NCI-H510A (cell line): ENCODE measurements around the gene SYNE4.
A peak's percentile ranks its signal among the peaks of the same experiment; 100 is the strongest.
"Not testable (repeated sequence)": the region's sequence is repeated elsewhere in the genome, so short reads cannot be mapped to it uniquely, and the experiment has no call there.

Source experiments
- DNase-seq: peaks from one replicate; lab custom pipeline; 2025; lab: John Stamatoyannopoulos, UW

The SYNE4 gene

DNA sequence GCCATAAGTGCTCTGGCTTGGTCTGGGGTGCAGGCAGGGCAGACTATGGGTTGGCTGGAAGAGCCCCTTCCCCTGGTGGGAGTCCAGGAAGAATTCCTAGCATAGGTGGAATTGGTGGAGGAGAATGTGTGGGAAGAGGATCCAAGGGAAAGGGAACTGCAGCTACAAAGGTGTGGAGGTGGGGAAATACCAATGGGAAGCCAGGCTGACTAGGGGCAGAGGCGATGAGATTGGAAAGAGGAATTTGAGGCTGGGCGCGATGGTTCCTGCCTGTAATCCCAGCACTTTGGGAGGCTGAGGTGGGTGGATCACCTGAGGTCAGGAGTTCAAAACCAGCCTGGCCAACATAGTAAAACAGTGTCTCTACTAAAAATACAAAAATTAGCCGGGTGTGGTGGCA is 18.5 kb downstream of the SYNE4 start:
- DNase-seq = no peak

DNA sequence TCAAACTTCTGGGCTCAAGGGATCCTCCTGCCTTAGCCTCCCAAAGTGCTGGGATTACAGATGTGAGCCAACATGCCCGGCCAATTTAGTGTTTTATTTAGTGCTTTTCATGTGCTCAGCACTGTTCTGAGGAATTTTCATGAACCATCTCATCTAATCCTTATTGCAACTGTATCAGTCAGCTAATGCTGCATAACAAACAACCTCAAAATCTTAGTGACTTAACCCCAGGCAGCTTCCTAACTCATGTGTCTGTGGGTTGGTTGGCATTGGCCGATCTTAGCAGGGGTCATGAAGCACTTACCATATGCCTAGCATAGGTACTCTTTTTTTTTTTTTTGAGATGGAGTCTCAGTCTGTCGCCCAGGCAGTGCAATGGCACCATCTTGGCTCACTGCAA is 19.8 kb downstream of the SYNE4 start:
- no peak for DNase-seq

DNA sequence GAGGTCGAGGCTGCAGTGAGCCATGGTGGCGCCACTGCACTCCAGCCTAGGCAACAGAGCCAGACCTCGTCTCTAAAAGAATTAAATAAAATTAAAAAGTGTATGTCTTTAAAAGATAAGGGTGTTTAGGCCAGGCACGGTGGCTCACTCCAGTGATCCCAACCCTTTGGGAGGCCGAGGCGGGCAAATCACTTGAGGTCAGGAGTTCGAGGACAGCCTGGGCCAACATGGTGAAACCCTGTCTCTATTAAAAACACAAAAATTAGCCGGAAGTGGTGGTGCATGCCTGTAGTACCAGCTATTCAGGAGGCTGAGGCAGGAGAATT is 21.1 kb downstream of the SYNE4 start:
- no peak for DNase-seq

DNA sequence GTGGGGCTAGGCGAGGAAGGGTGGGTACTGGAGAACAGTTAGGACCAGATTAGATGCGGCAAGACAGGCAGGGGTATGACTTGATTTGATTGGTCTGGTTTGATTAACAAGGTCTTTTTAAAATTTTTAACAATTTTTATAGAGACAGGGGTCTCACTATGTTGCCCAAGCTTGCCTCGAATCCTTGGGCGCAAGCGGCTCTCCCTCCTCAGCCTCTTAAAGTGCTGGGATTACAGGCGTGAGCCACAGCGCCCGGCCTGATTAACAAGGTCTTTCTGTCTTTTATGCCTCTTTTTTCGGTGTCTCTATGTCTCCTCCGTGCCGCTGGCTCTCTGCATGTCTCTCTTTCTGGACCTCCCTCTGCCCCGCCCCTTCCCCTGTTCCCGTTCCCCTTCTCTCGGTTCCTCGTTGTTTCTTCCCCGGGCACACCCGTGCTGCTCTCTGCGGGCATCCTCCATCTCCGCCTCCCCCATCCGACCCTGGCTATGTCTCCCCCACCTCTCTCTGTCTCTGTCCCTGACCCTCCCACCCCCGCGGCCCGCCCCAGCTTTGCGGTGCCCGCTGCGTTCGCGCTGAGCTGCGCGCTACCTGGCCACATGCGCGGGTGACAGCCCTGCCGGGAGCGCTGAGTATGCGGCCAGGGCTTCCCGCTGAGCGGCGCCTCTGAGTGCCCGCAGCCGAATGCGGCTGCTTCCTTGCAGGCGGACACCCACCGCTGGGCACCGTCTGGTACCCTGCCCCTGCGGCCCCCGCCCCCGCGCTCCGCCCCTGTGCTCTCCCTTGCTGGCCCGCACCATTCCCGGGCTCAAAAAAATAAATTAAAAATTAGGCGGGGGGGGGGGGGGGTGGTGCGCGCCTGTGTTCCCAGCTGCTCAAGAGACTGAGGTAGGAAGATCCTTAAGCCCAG is 21.7 kb downstream of the SYNE4 start:
- peak; percentile 56 for DNase-seq

DNA sequence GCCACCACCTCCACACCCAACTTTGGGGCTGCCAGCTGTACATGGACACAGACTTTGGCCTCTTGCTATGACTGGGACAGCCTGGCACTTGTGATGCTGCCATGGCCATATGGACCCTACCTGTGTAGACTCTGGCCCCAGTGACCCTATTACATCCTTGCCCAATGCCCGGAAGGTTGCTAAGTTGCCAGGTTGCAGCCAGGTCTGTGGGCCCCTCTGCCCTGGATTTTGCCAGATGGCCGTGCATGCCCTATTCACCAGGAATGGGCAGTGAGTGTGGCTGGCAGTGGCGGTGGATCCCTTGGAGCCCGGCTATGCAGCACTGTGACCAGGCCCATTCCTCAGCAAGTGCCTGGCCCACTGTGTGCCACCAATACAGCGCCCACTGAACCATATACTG is 22.5 kb downstream of the SYNE4 start:
- no peak for DNase-seq

DNA sequence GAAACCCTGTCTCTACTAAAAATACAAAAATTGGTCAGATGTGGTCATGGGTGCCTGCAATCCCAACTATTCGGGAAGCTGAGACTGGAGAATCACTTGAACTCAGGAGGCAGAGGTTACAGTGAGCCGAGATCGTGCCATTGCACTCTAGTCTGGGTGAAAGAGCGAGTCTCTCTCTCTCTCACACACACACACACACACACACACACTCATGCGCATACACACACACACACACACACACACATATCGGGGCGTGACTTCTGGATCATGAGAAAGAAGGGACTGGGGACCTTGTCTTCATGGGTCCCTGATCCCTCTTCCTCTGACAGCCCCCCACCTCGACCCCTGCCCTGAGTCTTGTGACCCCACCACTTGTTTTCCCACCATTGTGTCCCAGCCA is 25.4 kb downstream of the SYNE4 start:
- DNase-seq = no peak

DNA sequence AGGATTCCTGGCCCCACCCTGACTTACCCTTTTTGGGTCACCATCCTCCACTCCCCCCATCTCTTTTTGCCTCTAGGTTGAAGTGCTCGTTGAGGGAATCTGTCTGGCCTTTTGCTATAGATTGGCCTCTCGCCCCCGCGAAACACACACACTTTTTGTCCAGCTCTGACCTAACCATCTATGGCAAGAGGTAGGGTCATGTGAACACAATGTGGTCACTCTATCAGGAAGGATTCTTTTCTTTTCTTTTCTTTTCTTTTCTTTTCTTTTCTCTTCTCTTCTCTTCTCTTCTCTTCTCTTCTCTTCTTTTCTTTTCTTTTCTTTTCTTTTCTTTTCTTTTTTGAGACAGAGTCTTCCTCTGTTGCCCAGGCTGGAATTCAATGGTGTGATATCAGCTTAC is 27.6 kb downstream of the SYNE4 start:
- DNase-seq = not testable (repeated sequence)

DNA sequence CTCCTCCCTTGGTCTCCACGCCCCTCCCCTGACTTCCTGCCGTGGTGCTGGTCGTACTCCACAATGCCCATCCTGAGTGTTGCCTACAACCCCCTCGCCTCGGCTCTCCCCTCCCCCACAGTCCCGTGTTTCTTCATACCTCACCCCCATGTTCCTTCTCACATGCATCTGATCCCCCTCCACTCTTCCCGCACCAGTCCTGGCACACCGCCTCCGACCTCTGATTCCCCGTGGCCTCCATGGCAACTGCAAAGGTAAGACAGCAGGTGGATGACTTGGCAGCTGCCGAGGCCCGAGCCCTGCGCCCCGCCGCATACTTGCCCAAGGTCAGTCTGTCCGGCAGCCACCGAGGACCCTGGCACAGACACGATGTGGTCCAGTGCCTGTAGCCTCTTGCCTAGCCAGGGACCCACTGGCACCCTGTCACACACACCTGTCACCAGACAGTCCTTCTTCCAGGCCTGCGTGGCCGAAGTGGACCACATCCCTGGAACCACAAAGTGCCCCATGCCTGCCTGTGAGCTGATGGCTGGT is 29.7 kb downstream of the SYNE4 start:
- DNase-seq = no peak

DNA sequence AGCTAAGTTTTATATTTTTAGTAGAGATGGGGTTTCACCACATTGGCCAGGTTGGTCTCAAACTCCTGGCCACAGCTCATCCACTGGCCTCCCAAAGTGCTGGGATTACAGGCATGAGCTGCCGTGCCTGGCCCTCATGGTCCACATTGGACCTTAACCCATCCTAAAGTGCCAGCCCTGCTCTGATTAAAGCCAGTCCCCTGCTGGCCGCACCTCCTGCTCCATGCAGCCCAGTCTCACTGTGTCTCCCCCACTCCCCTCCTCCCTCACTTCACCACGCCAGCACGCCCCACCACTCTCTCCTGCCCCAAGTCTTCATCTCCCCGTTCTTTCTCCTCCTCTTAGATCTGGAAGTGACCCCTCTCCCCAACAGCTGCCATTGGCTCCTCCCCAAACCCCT is 30.3 kb downstream of the SYNE4 start:
- no peak for DNase-seq

DNA sequence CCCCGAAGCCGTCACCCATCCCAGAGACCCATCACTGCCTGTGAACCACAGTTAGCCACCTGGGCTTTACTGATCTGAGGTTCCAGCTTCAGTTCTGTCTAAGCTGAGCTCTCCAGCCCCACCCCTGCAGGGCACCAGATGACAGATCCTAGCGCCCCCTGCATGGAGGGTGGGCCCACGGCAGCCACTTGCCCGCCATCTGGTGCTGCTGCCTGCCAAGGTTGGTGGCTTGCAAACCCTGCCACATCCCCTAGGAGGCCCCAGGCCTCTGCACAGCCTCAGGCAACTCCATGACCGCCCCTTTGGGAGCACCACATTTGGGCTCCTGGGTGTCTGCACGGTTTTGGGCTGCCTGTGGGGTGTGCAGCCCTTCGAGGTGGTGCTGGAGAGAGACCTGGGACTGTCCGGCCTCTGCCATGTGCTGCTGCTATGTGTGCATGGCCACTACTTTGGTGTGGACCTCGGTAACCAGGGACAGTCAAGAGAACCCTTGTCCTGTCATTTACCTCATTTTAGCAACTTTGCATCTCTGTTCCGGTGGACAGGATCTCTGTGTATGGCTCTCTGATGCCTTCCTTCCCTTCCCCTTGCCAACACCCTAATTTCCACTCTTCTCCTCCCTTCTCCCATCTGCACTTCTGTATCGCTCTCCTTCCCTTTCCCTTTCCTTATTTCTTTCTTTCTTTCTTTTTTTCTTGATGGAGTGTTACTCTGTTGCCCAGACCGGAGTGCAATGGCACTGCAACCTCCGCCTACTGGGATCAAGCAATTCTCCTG is 31.0 kb downstream of the SYNE4 start:
- DNase-seq = peak; percentile 12

DNA sequence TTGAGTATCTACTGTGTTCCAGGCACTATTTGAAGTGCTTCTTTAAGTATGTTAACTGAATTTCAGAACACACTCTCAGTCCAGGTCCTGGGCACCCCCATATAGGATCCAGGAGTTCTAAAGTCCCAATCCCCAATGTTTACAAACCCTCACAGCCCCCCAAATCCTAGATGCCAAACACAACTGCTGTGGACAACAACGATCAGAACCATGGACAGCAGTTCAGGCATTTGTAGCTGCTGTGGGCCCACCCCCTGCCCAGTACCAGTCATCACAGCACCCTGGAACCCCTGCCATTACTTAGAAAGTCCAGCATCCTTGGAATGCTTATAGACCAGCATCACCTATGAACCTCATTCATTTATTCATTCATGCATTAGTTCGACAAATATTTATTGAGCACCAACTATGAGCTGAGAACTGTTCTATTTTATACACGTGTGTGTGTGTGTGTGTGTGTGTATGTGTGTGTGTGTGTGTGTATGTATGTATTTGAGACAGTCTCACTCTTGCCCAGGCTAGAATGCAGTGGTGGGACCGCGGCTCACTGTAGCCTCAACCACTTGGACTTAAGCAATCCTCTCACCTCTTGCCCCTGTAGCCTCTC is 32.9 kb downstream of the SYNE4 start:
- no peak for DNase-seq

DNA sequence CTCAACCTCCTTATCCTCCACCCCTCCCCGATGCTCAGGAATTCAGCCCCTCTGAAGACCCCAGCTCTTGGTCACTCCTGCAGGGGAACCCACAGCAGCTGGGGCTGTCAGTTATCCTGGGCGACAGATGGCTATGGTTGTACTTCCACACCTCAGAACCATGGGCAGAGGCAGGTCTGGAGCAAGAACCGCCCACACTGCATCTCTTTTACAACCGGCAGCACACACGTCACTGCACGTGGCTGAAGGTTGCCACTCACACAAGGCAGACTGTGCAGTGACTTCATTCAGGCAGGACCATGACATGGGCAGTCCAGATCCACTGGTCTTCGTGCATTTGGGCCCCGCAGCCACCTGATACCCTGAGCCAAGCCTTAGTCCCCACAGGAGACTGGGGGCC is 35.1 kb downstream of the SYNE4 start:
- no peak for DNase-seq

DNA sequence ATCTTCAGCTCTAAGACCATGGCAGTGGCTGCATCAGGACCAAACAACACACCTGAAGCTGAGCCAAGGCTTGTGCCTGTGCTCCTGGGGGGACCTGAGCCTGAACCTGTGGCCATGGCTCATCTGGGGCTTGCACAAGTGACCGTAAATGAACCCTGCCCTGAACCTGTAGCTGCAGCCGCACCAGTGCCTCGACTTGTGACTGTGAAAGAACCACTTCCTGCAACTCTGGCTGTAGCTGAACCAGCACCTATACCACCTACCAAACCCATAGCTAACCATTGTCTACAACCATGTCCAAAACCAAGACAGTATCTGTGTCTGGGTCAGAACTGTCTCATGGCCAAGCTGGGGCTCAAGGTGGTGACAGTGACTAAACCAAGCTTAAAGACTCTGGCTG is 41.8 kb downstream of the SYNE4 start:
- no peak for DNase-seq

DNA sequence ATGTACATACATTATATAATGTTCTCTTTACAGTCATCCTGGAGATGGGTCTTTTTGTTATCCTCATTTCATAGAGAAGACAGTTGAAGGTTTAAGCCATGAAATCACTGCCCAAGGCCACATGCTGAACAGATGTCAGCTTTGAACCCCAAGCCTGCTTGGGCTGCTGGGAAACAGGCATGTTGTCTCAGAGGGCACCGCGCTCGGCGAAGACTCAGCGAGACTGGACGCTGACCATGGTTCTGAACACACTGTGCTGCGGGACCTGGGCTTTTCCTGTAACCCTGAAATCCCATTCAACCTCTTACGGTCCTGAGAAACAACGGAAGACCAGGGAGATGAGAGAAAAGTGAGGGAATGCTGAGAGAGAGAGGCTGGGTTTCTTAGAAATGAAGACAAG is 45.1 kb downstream of the SYNE4 start:
- DNase-seq = no peak

DNA sequence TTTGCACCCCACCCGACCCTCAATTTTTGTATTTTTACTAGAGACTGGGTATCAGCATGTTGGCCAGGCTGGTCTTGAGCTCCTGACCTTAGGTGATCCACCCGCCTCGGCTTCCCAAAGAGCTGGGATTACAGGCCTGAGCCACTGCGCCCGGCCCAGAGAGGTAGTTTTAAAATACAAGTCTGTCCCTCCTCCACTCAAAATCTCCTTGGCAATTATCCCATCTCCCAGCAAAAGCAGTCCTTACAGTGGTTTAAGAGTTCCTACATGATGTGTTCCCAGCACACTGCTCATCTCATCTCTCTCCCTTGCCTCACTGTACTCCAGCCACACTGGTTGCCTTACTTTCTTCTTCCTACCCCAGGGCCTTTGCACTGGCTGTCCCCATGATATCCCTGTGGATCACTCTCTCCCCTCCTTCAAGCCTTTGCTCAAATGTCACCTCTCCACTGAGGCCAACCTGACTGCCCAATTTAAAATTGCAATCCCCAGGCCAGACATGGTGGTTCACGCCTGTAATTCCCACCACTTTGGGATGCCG is 48.1 kb downstream of the SYNE4 start:
- no peak for DNase-seq

DNA sequence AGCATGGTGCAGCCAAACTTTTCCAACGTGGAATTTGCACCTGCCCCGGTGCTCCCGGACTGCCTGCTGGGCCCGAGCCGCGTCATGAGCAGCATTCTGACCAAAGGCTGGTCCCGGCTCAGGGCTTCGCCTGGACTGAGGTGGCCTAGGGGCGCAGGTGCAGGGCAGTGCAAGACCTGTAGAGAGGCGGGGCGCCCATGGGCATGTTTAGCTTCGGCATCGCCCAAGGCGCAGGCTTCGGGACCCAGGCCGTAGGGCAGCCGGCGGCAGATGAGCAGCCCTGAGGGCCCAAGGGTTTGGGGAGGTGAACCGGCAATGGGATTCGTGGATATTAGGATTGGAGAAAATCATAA is 48.7 kb downstream of the SYNE4 start:
- no peak for DNase-seq

DNA sequence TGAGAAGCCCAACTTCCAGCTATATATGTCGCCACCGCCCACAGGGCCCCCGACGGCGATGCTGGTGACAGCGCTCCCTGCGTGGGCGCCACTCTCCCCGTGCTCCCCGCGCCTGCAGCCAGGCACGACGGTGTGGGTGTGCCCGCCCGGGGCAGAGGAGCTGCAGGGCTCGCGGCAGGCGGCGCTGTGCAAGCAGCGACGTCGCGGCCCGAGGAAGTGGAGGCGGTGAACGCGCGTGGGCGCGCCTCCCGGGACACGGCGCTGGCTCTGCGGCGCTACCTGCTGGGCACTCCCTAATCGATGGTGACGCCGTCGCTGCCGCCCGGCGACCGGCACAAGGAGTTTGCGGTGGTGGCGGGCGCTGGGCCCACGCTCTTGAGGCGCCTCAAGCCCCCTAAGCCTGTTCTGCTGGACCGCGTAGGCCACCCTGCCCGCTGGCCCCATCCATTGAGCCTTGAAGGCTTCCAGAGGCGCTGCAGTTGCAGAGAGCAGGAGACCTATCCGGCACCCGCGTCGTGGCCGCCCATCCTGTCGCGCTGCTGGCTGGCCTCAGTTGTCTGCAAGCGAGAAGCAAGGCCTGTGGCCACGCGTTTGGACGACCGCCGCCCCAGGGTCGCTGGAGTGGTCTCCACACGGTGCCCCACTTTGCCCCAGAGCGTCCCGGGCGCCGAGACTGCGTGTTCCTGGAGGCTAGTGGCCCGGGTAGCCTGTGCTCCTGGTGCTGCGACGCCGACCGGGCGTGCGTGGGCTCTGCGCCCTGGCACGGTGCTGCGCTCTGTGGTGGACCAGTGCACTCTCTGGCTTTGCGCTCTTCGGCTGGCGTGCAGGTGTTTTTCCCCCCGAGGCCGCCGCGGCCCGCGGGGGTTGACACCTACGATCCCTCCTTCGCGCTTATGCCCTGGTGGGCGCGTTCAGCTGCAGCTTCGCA is 49.3 kb downstream of the SYNE4 start:
- no peak for DNase-seq

DNA sequence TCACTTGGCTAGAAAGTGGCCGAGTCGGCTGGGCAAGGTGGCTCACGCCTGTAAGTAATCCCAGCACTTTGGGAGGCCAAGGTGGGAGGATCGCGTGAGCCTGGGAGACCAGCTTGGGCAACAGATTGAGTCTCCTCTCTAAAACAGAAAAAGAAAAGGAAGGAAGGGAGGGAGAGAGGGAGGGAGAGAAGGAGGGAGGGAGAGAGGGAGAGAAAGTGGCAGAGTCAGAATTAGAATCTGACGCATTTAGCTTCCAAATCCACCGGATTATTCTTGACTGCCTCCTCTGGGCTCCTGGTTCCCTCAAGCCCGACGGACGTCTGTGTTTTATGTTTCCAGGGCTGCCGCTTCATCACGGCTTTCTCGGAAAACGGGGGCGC is 50.0 kb downstream of the SYNE4 start:
- DNase-seq = no peak

DNA sequence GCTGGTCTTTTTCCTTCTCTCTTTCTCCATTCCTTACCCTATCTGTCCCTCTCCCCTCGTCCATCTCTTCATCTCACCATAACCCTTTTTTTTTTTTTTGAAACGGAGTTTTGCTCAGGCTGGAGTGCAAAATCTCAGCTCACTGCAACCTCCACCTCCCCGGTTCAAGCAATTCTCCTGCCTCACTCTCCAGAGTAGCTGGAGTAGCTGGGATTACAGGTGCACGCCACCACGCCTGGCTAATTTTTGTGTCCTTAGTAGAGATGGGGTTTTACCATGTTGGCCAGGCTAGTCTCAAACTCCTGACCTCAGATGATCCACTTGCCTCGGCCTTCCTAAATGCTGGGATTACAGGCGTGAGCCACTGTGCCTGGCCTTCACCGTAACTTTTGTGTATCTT is 51.2 kb downstream of the SYNE4 start:
- DNase-seq = not testable (repeated sequence)

DNA sequence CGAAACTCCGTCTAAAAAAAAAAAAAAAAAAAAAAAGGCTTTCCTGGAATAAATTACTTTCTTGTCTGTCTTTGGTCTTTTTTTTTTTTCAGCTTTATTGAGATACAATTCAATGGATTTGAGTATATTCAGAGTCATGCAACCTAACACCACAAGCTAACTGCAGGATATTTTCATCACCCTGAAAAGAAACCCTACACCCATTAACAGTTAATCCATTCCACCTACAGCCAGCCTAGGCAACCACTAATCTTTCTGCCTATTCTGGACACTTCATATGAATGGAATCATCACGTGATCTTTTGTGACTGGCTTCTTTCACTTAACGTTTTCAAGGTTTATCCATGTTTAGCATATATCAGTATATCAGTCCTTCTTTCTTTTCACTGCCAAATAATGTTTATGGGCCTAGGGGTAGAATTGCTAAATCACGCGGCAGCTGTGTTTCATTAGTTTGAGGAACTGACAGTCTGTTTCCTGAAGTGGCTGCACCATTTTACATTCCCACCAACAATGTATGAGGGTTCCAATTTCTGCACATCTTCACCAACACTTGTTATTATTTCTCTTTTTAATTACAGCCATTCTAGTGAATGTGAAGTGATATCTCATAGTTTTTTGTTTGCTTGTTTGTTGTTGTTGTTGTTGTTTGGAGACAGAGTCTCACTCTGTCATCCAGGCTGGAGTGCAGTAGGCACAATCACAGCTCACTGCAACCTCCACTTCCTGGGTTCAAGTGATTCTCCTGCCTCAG is 52.6 kb downstream of the SYNE4 start:
- DNase-seq = no peak
